GM12878 (cell line): ENCODE results near the gene ANKDD1A. TPM values are rescaled to one million over a fixed set of nuclear protein-coding genes. Genes with fewer than 3 reads are reported as not detected.
A peak's percentile ranks its signal among the peaks of the same experiment; 100 is the strongest.

Experiments
- CREB1 ChIP-seq: IDR thresholded peaks from 2 replicates; pipeline ENCODE4 v1.6.1; 2012; ENCODE audit warnings: low read depth, mild to moderate bottlenecking, inconsistent platforms
- CREM ChIP-seq: IDR thresholded peaks from 2 replicates; pipeline ENCODE4 v1.6.1; 2014; ENCODE audit warnings: antibody characterized with exemption, low read depth
- CUX1 ChIP-seq: IDR thresholded peaks from 2 replicates; pipeline ENCODE4 v1.6.1; 2012; ENCODE audit warnings: improper control_type of control experiment, low read depth, low read length; ENCODE audit not compliant: insufficient replicate concordance
- E4F1 ChIP-seq: fragments of 450-650 bp; IDR thresholded peaks from 2 replicates; pipeline ENCODE4 v1.6.1; 2018; ENCODE audit warnings: borderline replicate concordance, mild to moderate bottlenecking; ENCODE audit not compliant: partially characterized antibody
- MEF2B ChIP-seq: fragments of 450-650 bp; IDR thresholded peaks from 2 replicates; pipeline ENCODE4 v1.6.1; 2018; ENCODE audit warnings: mild to moderate bottlenecking, moderate library complexity; ENCODE audit not compliant: partially characterized antibody, poor library complexity, severe bottlenecking
- NFXL1 ChIP-seq: fragments of 450-650 bp; IDR thresholded peaks from 2 replicates; pipeline ENCODE4 v1.6.1; 2017; ENCODE audit warnings: antibody characterized with exemption, mild to moderate bottlenecking, borderline replicate concordance
- NFYA ChIP-seq: IDR thresholded peaks from 2 replicates; pipeline ENCODE4 v1.6.1; 2011; ENCODE audit warnings: low read depth, mild to moderate bottlenecking, low read length, improper control_type of control experiment, borderline replicate concordance
- NR2C1 ChIP-seq: fragments of 450-650 bp; IDR thresholded peaks from 2 replicates; pipeline ENCODE4 v1.6.1; 2017; ENCODE audit warnings: antibody characterized with exemption, mild to moderate bottlenecking, moderate library complexity
- PAX8 ChIP-seq: fragments of 450-650 bp; IDR thresholded peaks from 2 replicates; pipeline ENCODE4 v1.6.1; 2017; ENCODE audit warnings: mild to moderate bottlenecking, moderate library complexity
- RB1 ChIP-seq: fragments of 450-650 bp; formaldehyde crosslinking; IDR thresholded peaks from 2 replicates; pipeline ENCODE4 v1.6.1; 2017; ENCODE audit warnings: mild to moderate bottlenecking, borderline replicate concordance
- SIX5 ChIP-seq: IDR thresholded peaks from 2 replicates; pipeline ENCODE4 v1.6.1; 2011; ENCODE audit warnings: mild to moderate bottlenecking, low read depth, low read length, moderate library complexity; ENCODE audit not compliant: severe bottlenecking
- TCF3 ChIP-seq: IDR thresholded peaks from 2 replicates; pipeline ENCODE4 v1.6.1; 2012; ENCODE audit warnings: low read depth, mild to moderate bottlenecking, low read length, borderline replicate concordance; ENCODE audit not compliant: insufficient read depth
- TCF7 ChIP-seq: IDR thresholded peaks from 2 replicates; pipeline ENCODE4 v1.6.1; 2014; ENCODE audit warnings: antibody characterized with exemption, borderline replicate concordance
- USF1 ChIP-seq: IDR thresholded peaks from 2 replicates; pipeline ENCODE4 v1.6.1; 2011; ENCODE audit warnings: borderline replicate concordance, low read depth, mild to moderate bottlenecking, moderate library complexity, mixed read lengths, low read length; ENCODE audit not compliant: insufficient read depth; ENCODE audit errors: extremely low read length
- ZBTB11 ChIP-seq: fragments of 450-650 bp; formaldehyde crosslinking; IDR thresholded peaks from 2 replicates; pipeline ENCODE4 v1.5.0; 2022; ENCODE audit warnings: mild to moderate bottlenecking, missing genetic modification characterization
- ZNF207 ChIP-seq: fragments of 450-650 bp; IDR thresholded peaks from 2 replicates; pipeline ENCODE4 v1.6.1; 2014; ENCODE audit warnings: antibody characterized with exemption, mild to moderate bottlenecking, borderline replicate concordance
- ZZZ3 ChIP-seq: IDR thresholded peaks from 2 replicates; pipeline ENCODE4 v1.6.1; 2011; ENCODE audit warnings: low read depth; ENCODE audit not compliant: control insufficient read depth, insufficient read length
- polyA plus RNA-seq, 11 experiments: library from polyadenylated mRNA; depleted of rRNA in 4 of 11; unstranded in 6 of 11; stranded (reverse) in 5 of 11; fragments of >200 nt; fragmentation: Nextera tagmentation in 4 of 11; fragmentation: Illumina TruSeq in 1 of 11; extraction: Ambion mirVana in 4 of 11; extraction: Trizol in 1 of 11; gene quantifications; 1 replicate in 1 of 11; 2 replicates in 10 of 11; pipeline versions ENCODE4 v1.2.1 to v1.2.3, GENCODE V29; 2011 to 2016; ENCODE audit warnings: inconsistent platforms in 2 of 11, missing spikeins in 2 of 11, low read depth in 1 of 11
- total RNA-seq, 4 experiments: library from RNA; depleted of rRNA in 3 of 4; stranded (reverse); fragments of >200 nt in 3 of 4; fragmentation: Illumina TruSeq in 1 of 4; extraction: Trizol in 1 of 4; gene quantifications; 2 replicates each; pipeline versions ENCODE4 v1.2.1 to v1.2.3, GENCODE V29; 2013 to 2021

ANKDD1A gene
- total and polyA plus RNA-seq, 10 of the 15 experiments (the other 5 are each of a cell fraction or from before 2014, with no cell fraction given) = 1.5 to 6.6 (median 4.1) TPM

- TF ChIP-seq ZBTB11 (no peak), USF1 (no peak), PAX8 (no peak), MEF2B (no peak), TCF3 (0 out of 2 replicates have a peak, but pooled peaks have one; percentile 35), E4F1 (no peak), NR2C1 (no peak), ZNF207 (no peak), NFYA (no peak), ZZZ3 (no peak), TCF7 (no peak), CREM (peak; percentile 39; the same call in 1 of the 2 replicates), SIX5 (no peak), CREB1 (0 out of 2 replicates have a peak, but pooled peaks have one; percentile 17), CUX1 (no peak), NFXL1 (no peak), RB1 (0 out of 2 replicates have a peak, but pooled peaks have one; percentile 44)
Observed at GRCh38 chr15:64905119-64905831, 6.4 kb upstream of the ANKDD1A start (continued).
